Suppressor macrophage (primary cell): ENCODE results near the gene RNF149.
"Not testable (repeated sequence)": the region's sequence is repeated elsewhere in the genome, so short reads cannot be mapped to it uniquely, and the experiment has no call there.

ENCODE experiments used
- DNase-seq, 4 experiments: peaks; one replicate each; pipeline ENCODE4 v3.0.0-alpha.2; 2020 to 2022
- total RNA-seq, 17 experiments: gene quantifications; one replicate each; lab custom pipeline; 2026; ENCODE audit warnings: mixed read lengths in 6 of 17, inconsistent platforms in 3 of 17; lab: John Stamatoyannopoulos, UW

Gene RNF149, protein sequence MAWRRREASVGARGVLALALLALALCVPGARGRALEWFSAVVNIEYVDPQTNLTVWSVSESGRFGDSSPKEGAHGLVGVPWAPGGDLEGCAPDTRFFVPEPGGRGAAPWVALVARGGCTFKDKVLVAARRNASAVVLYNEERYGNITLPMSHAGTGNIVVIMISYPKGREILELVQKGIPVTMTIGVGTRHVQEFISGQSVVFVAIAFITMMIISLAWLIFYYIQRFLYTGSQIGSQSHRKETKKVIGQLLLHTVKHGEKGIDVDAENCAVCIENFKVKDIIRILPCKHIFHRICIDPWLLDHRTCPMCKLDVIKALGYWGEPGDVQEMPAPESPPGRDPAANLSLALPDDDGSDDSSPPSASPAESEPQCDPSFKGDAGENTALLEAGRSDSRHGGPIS
- total RNA-seq = 78.4 to 217 (median 125) reads per million in 17 experiments

DNA sequence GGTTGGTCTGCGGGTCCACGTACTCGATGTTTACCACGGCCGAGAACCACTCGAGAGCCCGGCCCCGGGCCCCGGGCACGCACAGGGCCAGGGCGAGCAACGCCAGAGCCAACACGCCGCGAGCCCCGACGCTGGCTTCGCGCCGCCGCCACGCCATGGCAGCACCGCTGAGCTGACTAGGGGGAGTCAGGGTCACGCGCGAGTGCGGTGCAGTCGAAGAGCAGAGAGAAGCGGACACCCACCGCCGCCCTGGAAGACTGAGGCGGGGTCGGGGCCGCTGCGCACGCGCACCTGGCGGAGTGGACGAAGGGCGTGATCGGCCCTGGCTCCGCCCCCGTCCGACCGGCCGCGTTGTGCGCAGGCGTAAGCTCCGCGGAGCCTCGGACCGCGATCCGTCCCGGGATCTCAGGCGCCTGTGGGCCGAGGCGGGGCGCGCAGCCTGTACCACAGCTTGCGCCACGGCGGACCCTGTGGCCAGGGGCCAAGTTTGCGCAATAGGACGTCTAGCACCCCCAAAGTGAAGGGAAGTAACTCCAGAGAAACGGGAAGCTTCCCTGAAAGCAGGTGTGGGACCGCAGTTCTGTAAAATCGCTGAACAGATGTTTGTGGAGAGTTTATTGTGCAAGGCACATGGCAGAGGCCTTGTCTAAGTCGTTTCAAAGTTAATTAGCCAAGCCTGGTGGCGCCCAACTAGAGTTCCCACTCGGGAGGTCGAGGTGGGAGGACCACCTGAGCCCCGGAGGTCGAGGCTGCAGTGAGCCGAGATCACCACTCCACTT lies at the start of gene RNF149:
RNF149 (minus strand) TSS at position 270 of the 779 bp plus-strand sequence; CDS start at position 157, 113 bp downstream.
- DNase-seq = peak; percentile 99

- peak in 1 of 4 experiments; percentile 17 for DNase-seq
Observed at GRCh38 chr2:101357376-101357775, 48.9 kb upstream of the RNF149 start.

DNA sequence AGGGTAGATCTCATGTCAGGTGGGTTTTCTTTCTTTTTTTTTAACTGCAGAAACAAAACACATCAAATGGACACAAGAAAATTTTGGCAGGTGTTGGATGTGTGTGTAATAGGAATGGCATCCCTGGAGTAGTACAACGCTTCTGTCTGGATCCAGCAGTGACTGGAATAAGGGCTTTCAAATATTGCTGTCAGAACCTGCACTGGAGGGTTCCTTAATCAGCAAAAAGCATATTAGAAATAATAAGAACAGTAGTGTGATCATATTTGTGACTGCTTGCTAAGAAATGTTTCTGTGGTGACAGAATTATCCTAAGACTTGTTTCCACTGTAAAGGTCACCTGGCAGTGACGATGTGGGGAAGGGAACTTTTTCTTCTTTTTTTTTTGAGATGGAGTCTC lies 48.0 kb upstream of the RNF149 start:
- DNase-seq = peak in 2 of 4 experiments; percentile 35 to 59

DNA sequence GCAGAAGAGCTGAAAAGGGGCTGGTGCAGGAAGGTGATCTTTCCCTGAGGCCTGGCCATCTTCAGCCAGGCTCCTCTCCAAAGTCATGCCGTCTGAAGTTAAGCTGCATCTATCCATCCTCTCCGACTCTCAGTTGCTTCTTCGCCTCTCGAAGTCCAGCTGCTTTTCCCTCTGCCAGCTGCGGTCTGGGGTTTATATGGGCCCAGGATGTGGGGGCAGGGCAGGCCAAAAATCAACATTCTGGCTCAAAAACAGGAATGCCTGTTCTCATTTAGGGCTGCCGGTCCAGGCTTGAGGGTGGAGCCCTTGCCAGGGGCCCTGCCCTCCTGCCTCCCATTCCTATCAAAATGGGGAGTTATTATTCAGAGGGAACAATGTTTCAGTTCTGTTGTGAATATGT lies 47.6 kb upstream of the RNF149 start:
- no peak for DNase-seq

DNA sequence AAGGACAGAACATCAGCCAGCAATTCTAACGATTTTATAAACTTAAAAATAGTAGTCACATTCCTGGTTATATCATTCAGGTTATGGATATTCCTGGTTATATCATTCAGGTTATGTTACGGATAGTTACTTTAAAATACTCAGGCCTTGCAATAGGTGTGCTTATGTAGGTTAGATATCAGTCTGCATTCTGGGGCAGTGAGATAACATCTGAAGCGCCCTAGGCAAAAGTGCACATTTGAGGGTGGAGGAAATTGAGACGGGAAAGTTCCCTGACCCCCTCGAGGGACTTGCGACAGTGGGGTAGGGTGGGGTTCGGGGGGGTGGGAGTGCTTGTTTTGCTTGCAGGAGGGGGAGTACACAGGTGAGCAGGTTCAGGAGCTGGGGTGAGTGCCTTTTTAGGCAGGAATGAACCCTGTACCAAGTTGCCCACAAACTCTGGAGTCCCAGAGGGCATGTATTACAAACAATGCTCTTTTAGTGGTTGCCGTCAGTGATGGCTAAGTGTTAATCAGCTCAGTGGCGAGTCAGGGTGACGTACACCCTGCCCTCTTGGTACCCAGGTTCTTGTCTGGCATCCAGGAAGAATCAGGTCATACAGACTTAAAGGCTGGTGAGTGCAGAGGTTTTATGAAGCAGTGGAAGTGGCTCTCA lies 47.0 kb upstream of the RNF149 start:
- DNase-seq = no peak

DNA sequence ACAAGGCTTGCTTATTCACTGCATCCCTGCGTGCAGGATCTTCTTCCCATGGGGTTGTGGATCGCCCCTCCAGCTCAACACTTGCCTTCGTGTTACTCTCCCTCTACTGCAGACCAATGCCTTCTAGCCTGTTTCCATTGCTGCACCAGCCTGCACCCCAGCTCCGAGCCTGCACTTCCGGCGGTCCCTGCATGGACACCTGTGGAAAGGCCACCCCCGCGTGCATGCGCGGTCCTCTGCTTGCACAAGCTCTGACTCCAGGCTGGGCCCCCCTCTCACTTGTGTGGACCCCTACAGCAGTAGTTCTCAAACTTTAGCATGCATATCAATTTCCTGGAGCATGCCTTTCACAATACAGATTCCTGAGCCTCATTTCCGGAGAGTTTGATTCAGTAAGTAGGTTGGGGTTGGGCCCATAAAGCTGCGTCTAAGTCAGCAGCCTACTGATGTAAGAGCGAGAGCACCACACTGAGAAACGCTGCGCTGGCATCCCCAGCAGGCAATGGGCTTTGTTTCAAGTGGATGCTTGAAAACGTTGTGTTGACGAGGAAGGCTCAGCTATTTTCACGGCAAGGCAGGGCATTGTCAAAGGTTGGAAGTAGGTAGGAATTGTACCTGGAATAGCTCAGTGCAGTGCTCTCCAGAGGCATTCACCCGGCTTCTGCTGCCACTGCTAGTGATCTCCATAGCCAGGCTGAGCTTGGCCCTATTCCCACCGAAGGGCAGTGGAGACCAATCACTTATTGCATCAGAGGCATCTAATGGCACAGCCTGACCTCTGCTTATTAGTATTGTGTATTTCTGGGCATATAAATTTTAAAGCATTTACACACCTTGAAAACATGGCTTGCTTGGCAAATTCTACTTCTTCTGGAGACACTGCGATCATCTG lies 46.2 kb upstream of the RNF149 start:
- DNase-seq = no peak

DNA sequence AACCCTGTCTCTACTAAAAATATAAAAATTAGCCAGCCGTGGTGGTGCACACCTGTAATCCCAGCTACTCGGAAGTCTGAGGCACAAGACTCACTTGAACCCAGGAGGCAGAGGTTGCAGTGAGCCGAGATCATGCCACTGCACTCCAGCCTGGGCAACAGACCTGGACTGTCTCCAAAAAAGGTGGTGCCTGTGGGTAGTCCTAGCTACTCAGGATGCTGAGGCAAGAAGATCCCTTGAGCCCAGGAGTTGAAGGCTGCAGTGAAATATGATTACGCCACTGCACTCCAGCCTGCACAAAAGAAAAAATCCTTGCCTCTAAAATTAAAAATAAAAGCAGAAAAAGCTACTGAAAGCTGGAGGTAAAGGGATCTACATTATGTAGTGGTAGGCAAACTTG lies 44.1 kb upstream of the RNF149 start:
- DNase-seq = not testable (repeated sequence)

GRCh38 chr2:101351207-101351606 lies 42.7 kb upstream of the RNF149 start:
- no peak for DNase-seq

DNA sequence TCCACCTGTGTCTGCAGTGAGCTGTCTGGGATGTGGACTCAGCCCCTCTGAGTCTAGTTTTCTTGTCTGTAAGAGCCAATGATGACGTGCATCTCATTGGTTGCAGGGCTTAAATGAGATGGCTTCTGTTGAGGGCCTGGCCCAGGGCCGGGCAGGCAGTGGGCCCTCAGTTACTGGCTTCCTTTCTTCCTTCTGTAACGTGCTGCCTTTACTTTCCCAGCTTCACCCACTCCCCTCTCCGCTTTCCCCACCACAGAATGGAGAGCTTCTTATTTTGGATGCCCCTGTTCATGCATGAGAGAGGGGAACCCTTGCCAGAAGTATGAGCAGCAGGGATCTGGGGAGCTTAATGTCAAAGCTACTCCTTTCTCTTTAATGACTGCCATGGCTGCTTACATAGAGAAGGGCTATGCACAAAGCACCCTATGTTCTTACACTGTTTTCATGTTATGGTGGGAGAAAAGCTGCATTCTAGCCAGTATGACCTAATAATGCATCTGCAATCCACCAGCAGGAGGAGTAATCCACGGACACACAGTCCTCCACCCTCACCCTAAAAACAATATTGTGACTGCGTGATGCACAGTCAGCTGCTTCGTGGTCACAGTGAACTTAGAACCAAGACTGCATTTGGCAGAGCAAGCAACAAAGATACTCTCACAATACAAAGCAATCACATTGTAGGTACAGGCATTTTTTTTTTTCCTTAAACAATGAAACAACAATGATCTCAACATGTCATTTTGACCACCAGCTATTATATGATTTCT lies 41.6 kb upstream of the RNF149 start:
- peak; percentile 83 to 92 (median 88) for DNase-seq

DNA sequence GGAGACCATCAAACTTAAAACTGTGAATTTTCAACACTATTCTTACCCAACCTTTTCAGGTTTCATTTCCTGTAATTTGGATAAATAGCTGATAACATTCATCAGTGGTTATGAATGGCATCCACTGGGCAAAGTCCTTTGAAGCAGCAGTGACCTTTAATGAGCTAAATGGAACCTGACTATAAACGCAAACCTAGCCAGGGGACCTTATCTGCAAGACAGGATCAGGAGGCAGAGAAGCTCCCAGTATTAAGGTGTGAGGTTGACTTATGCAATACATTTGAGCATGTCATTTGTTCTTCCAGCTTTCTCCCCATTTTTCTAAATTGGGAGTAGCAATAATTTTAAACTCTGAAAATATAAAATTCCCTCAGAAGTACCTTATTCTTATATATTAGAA lies 40.4 kb upstream of the RNF149 start:
- DNase-seq = no peak

- DNase-seq = no peak
Observed at GRCh38 chr2:101346909-101347308, 38.4 kb upstream of the RNF149 start.

- no peak for DNase-seq
Observed at GRCh38 chr2:101344137-101344536, 35.6 kb upstream of the RNF149 start.

GRCh38 chr2:101342625-101343008 lies 34.1 kb upstream of the RNF149 start:
- DNase-seq = no peak

- DNase-seq = peak; percentile 82 to 92 (median 91)
Observed at GRCh38 chr2:101341901-101342624, 33.6 kb upstream of the RNF149 start.

DNA sequence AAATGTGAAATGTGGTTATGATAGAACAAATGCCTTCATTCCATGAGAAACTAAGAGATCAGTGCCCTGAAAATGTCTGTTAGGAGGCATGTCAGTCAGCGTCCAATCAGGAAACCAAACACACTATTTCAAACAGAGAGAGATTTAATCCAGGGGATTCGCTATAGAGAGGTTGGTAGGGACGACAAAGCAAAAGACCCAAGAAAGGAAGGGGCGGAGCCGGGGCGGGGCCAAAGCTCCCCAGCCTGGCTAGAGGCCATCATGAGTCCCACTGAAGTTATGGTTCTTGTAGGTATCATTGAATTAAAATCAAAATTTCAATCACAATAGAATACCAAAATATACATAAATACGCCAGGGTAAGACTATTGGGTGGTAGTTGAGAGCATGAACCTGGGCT lies 32.9 kb upstream of the RNF149 start:
- no peak for DNase-seq

- DNase-seq = peak; percentile 47 to 81 (median 70)
Observed at GRCh38 chr2:101340141-101340551, 31.6 kb upstream of the RNF149 start.

DNA sequence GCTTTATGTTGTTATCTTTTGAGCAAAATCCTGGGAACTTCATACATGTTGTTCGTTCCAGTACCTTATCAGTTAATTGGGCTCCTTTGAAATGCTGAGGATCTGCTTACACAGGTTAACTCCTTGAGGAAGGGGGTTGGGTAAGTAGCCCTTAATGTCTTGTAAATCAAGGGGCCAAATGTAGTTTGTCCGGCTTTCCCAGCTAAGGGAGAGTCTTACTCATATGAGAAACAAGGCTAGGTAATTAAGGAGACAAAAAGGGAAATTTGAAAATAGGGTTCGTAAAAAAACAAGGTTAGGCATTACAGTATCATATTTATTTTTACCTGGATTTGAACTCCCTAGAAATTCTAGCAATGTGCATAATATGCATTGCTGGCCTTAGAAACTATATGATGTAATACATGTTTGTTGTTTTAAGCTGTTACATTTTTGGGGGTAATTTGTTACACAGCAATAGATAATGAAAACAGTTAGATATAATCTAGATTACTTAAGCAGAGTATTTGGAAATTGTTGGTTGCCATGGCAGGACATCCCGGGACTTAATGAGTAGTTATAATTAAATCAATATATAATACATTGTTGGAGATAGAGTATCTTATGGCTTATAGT lies 30.9 kb upstream of the RNF149 start:
- no peak for DNase-seq

- DNase-seq = no peak
Observed at GRCh38 chr2:101337877-101338276, 29.4 kb upstream of the RNF149 start.

DNA sequence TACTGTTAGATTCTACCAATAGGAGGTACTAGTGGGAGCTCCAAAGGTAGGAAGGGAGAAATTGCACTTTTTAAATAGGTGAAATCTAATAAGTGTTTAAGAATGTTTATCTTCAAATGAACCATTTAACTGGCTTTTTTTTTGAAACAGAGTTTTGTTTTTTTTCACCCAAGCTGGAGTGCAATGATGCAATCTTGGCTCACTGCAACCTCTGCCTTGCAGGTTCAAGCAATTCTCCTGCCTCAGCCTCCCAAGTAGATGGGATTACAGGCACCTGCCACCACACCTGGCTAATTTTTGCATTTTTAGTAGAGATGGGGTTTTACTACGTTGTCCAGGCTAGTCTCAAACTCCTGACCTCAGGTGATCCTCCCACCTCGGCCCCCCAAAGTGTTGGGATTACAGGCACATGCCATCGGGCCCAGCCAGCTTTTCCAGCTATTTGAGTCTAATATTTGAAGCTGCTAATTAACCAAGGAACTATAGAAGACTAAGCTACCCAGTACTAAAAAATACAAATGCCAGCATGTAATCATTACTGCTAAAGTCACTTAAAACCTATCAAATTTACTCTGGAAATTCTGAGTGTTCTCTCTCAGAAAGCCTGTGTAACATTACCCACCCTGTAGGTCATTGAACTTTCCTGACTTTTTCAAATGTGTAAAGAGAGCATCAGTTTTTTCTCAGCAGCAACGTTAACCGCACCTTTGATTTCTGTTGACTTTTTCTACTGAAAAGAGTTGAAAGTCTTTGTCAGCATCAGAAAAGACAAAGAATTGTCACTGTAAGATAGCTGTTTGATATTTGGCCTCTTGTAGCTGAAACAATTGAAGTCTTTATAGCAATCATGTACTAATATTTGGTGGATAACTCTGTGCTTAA lies 24.6 kb upstream of the RNF149 start:
- DNase-seq = no peak
